NCI-H2081 (cell line): Measurements from ENCODE around the gene CLPTM1L.
"Not testable (repeated sequence)": the region's sequence is repeated elsewhere in the genome, so short reads cannot be mapped to it uniquely, and the experiment has no call there.

Experiments used
- DNase-seq, 2 experiments: peaks; one replicate each; lab custom pipeline; 2025; lab: John Stamatoyannopoulos, UW

CLPTM1L gene

GRCh38 chr5:1339139-1339817 is 5.6 kb downstream of the CLPTM1L start:
- not testable (repeated sequence) for DNase-seq

GRCh38 chr5:1338506-1339070 is 6.3 kb downstream of the CLPTM1L start:
- no peak for DNase-seq

GRCh38 chr5:1338196-1338490 is 6.8 kb downstream of the CLPTM1L start:
- no peak for DNase-seq

- DNase-seq, result no peak
These were observed 7.3 kb downstream of the CLPTM1L start for GRCh38 chr5:1337489-1338195.

GRCh38 chr5:1336749-1337488 is 8.0 kb downstream of the CLPTM1L start:
- no peak for DNase-seq

- no peak for DNase-seq
These were observed 8.8 kb downstream of the CLPTM1L start for GRCh38 chr5:1336106-1336561.

- no peak for DNase-seq
These were observed 9.3 kb downstream of the CLPTM1L start for GRCh38 chr5:1335540-1336095.

GRCh38 chr5:1334831-1335539 is 9.9 kb downstream of the CLPTM1L start:
- DNase-seq, result no peak

GRCh38 chr5:1333986-1334385 is 10.9 kb downstream of the CLPTM1L start:
- DNase-seq, result no peak

- not testable (repeated sequence) for DNase-seq
These were observed 11.6 kb downstream of the CLPTM1L start for GRCh38 chr5:1333286-1333685.

GRCh38 chr5:1332461-1333001 is 12.4 kb downstream of the CLPTM1L start:
- no peak for DNase-seq

- DNase-seq, result no peak
These were observed 13.0 kb downstream of the CLPTM1L start for GRCh38 chr5:1331861-1332405.

GRCh38 chr5:1330847-1331831 is 13.8 kb downstream of the CLPTM1L start:
- no peak for DNase-seq

GRCh38 chr5:1330146-1330846 is 14.6 kb downstream of the CLPTM1L start:
- no peak for DNase-seq

GRCh38 chr5:1329111-1329579 is 15.8 kb downstream of the CLPTM1L start:
- DNase-seq, result no peak

GRCh38 chr5:1328237-1329110 is 16.4 kb downstream of the CLPTM1L start:
- DNase-seq, result not testable (repeated sequence)

- not testable (repeated sequence) for DNase-seq
These were observed 17.8 kb downstream of the CLPTM1L start for GRCh38 chr5:1326901-1327756.
